Stimulated activated CD8-positive, alpha-beta memory T cell treated with anti-CD3 and anti-CD28 coated beads, Interleukin-15, amount 100 ng/mL, for 24 hours (primary cell): ENCODE measurements around the gene CDYL.

Source experiments
- DNase-seq: peaks from one replicate; pipeline ENCODE4 v3.0.0-alpha.2; 2020; ENCODE audit warnings: low read depth

Gene CDYL

GRCh38 chr6:4935975-4936680 is 159.9 kb downstream of the CDYL start:
- DNase-seq, result no peak

DNA sequence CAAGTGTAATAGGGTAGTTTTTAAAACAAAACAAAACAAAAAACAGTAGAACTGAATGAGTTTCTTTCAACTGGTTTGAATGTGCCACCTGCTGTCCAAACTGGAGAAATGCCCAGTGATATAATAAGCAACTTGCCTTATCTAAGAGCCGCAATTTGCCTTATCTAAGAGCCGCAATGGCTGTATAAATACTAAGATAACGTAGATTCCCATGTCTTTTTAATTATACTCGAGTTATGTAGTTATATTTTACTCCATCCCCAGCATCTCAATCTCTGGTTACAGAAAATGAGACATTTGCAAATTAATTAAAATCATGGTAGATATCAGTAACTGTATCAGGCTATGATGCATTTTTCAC is 160.5 kb downstream of the CDYL start:
- DNase-seq, result no peak

DNA sequence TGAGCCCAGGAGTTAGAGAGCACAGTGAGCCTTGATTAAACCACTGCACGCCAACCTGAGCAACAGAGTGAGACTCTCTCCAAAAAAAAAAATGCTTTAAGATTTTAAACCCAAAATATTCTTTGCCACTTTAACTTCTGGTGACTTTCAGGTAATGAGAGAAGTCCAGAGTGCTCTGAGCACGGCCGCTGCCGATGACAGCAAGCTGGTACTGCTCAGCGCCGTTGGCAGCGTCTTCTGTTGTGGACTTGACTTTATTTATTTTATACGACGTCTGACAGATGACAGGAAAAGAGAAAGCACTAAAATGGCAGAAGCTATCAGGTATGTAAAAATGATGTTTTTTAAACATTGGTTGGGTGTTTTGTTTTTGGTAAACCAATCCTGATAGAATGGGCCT is 161.2 kb downstream of the CDYL start:
- DNase-seq, result no peak

GRCh38 chr6:4939241-4939640 is 163.0 kb downstream of the CDYL start:
- DNase-seq, result no peak

DNA sequence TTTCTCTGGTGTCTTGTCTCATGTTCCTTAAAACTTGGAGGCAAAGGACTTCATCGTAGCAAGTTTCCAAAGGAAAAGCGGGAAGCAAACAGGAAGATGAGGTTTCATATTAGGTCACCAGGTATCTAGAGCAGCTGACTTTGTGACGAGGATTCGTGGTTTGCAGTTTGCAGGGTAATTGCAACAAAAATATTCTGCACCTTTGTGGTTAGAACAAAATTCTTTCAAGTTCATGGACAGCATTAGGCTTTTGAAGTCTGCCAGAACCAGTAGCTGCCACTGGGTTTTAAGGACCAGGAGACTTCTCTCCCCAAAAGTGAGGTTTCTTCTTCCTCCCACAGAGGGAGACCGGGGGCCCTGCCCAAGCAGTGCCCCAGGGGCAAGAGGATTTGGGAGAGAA is 164.2 kb downstream of the CDYL start:
- no peak for DNase-seq

GRCh38 chr6:4941782-4942672 is 165.8 kb downstream of the CDYL start:
- no peak for DNase-seq

- no peak for DNase-seq
Measured at GRCh38 chr6:4942673-4943009, 166.4 kb downstream of the CDYL start.

DNA sequence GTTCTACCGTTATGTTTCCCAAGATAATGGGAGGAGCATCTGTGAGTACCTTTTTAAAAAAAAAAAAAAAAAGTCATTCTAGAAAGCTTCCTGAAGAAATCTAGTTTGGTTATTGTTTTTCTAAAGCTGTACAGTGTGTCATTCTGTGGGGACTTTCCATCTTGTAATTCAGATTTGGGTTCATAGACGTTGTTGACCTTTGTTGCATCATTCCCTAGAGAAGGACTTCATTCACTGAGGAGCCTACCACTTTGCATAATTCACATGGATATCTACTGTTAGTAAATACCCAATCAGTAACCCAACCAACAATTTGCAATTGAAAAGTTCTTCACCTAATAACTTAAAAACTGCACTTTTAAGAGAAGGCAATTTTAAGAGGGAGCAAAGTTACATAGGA is 167.5 kb downstream of the CDYL start:
- DNase-seq, result no peak

- no peak for DNase-seq
Measured at GRCh38 chr6:4944325-4944724, 168.1 kb downstream of the CDYL start.

GRCh38 chr6:4946521-4946920 is 170.3 kb downstream of the CDYL start:
- no peak for DNase-seq

DNA sequence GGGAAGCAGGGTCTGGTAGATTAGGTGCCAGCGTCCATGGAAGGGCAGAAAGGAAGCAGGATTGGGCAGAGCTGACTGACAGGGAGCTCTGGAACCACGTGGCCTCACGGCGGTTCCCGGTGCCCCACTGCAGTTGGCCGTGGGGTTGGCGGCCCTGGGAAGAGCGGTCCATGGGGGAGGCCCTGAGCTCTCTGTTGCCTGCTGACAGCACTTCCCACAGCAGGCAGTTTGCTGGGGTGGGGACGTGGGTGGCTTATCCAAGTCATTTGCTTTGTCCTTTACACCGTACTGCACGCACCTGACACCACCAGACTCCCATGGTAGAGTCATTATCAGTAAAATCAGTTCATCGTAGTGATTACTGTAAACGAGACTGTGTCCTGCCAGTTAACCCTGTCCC is 171.5 kb downstream of the CDYL start:
- no peak for DNase-seq

GRCh38 chr6:4948781-4949450 is 172.7 kb downstream of the CDYL start:
- no peak for DNase-seq

- no peak for DNase-seq
Measured at GRCh38 chr6:4950076-4950475, 173.9 kb downstream of the CDYL start.

- no peak for DNase-seq
Measured at GRCh38 chr6:4950836-4951533, 174.8 kb downstream of the CDYL start.

DNA sequence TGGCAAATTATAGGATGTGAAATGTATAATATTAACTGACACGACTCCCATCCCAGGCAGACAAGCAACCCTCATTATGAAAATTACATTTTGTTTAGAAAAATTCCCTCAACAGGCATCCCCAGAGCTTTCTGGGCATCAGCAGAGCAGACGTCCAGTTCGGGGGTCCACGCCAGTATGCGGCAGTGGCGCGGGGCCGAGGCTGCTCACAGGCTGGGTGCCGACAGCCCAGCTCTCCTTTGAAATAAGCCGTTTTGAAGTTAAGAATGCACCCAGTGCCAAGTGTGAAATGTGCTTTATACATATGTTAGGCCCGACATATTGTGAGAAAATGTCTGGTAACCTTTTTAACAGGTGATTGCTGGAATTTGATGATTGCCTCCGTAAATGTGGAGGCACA is 177.2 kb downstream of the CDYL start:
- DNase-seq, result no peak

DNA sequence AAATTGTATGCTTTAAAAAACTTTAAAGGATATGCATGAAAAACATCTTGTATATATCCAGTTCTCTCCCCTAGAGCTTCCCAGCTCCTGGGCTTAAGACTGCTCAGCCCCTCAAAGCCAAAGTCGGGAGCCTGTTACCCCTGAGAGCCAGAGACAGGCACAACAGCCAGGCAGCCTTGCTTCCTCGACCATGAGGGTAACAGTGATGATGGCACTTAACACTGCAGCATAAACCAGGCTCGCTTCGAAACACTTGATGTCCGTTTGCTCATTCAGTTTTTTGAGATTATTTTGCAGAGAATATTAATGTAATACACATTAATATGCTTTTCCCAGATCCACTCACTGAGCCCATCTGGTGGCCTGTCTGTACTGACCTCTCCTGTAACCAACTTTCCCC is 180.4 kb downstream of the CDYL start:
- no peak for DNase-seq

- no peak for DNase-seq
Measured at GRCh38 chr6:4957521-4958231, 181.5 kb downstream of the CDYL start.

- no peak for DNase-seq
Measured at GRCh38 chr6:4958624-4959023, 182.4 kb downstream of the CDYL start.

- no peak for DNase-seq
Measured at GRCh38 chr6:4961322-4962168, 185.3 kb downstream of the CDYL start.

GRCh38 chr6:4962905-4963304 is 186.7 kb downstream of the CDYL start:
- no peak for DNase-seq
